PFSK-1 (cell line): ENCODE measurements around the gene SPOCD1.

Source experiments
- SIN3A ChIP-seq: IDR thresholded peaks from 2 replicates; pipeline ENCODE4 v1.6.1; 2012; ENCODE audit warnings: mild to moderate bottlenecking, low read length, moderate library complexity, borderline replicate concordance; ENCODE audit not compliant: insufficient read depth
- TAF1 ChIP-seq: IDR thresholded peaks from 2 replicates; pipeline ENCODE4 v1.6.1; 2012; ENCODE audit warnings: low read length, control low read depth, borderline replicate concordance; ENCODE audit not compliant: insufficient read depth

DNA sequence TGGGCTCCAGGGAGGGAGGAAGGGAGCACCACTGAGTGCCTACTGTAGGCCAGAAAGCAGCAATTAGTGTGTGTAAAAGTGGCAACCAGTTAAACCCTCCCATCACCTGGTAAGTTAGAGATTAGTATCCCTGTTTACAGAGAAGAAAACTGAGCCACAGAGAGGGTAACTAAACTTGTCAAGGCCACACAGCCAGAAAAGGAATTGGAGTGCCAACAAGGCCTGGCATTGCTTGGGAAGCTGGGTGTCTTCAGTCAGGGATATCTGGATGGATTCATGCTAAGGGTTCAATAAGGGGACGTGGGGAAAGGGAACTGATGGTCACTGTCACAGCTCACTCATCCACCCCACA, 28.1 kb downstream of the SPOCD1 start:
- no peak for TF ChIP-seq SIN3A
- TF ChIP-seq TAF1, result no peak
